Erythroblast (primary cell): ENCODE results near the gene DNAH10.

ENCODE experiments used
- GATA1 ChIP-seq: IDR thresholded peaks from 2 replicates; pipeline ENCODE4 v1.6.1; 2011; ENCODE audit warnings: low read depth, mild to moderate bottlenecking, control low read depth, low read length, moderate library complexity
- POLR2A ChIP-seq: IDR thresholded peaks from 2 replicates; pipeline ENCODE4 v1.6.1; 2011; ENCODE audit warnings: mild to moderate bottlenecking, low read length

GRCh38 chr12:123919980-123920360 is 157.9 kb downstream of the DNAH10 start:
- TF ChIP-seq POLR2A (no peak), GATA1 (no peak)
